Osteoblast (primary cell): ENCODE results near the gene IFITM5. TPM values are rescaled to one million over a fixed set of nuclear protein-coding genes. Genes with fewer than 3 reads are reported as not detected.

Experiments used
- DNase-seq: peaks from one replicate; pipeline ENCODE4 v3.0.0; 2011; ENCODE audit warnings: low spot score, mixed read lengths; ENCODE audit not compliant: insufficient read length; ENCODE audit errors: missing footprints
- H2AFZ ChIP-seq: 2 replicates; pipeline ENCODE4 v1.6.0; 2011; ENCODE audit warnings: mild to moderate bottlenecking, low read length
- H3K27ac ChIP-seq: 2 replicates; pipeline ENCODE4 v1.5.1; 2011; ENCODE audit warnings: mild to moderate bottlenecking, low read depth, low read length, moderate library complexity
- H3K27me3 ChIP-seq: 2 replicates; pipeline ENCODE4 v1.6.0; 2012; ENCODE audit warnings: mild to moderate bottlenecking, control low read depth, inconsistent platforms, low read length, moderate library complexity; ENCODE audit not compliant: insufficient read depth
- H3K36me3 ChIP-seq: 2 replicates; pipeline ENCODE4 v1.5.1; 2011; ENCODE audit warnings: mild to moderate bottlenecking, low read length, control low read depth, moderate library complexity; ENCODE audit not compliant: insufficient read depth
- H3K4me1 ChIP-seq: 2 replicates; pipeline ENCODE4 v1.5.1; 2011; ENCODE audit warnings: mild to moderate bottlenecking, low read length, control low read depth, moderate library complexity; ENCODE audit not compliant: insufficient read depth
- H3K4me2 ChIP-seq: 2 replicates; pipeline ENCODE4 v1.6.0; 2011; ENCODE audit warnings: mild to moderate bottlenecking, low read length; ENCODE audit not compliant: insufficient read depth
- H3K4me3 ChIP-seq: fragments of 200-600 bp; sonication (generic); 3 replicates; pipeline ENCODE4 v1.5.1; 2012; ENCODE audit warnings: mild to moderate bottlenecking, low read length, inconsistent platforms; ENCODE audit not compliant: insufficient read depth
- H3K79me2 ChIP-seq: 2 replicates; pipeline ENCODE4 v1.6.0; 2012; ENCODE audit warnings: mild to moderate bottlenecking, low read length, control low read depth, inconsistent platforms; ENCODE audit not compliant: insufficient read depth
- H3K9me3 ChIP-seq: 2 replicates; pipeline ENCODE4 v1.5.1; 2011; ENCODE audit warnings: low read depth, low read length, control low read depth
- H4K20me1 ChIP-seq: 2 replicates; pipeline ENCODE4 v1.6.0; 2012; ENCODE audit warnings: mild to moderate bottlenecking, low read length, control low read depth; ENCODE audit not compliant: insufficient read depth
- total RNA-seq: library from RNA; depleted of rRNA; stranded (reverse); fragments of >200 nt; gene quantifications from 2 replicates; pipeline ENCODE4 v1.2.3, GENCODE V29; 2012
- TF ChIP-seq, protein P1 (sequence below): IDR thresholded peaks from 2 replicates; pipeline ENCODE4 v1.5.1; 2011; ENCODE audit warnings: mild to moderate bottlenecking, low read depth, low read length, moderate library complexity; ENCODE audit errors: extremely low read depth

Gene IFITM5
- total RNA-seq, 1 donor, result not detected

DNA sequence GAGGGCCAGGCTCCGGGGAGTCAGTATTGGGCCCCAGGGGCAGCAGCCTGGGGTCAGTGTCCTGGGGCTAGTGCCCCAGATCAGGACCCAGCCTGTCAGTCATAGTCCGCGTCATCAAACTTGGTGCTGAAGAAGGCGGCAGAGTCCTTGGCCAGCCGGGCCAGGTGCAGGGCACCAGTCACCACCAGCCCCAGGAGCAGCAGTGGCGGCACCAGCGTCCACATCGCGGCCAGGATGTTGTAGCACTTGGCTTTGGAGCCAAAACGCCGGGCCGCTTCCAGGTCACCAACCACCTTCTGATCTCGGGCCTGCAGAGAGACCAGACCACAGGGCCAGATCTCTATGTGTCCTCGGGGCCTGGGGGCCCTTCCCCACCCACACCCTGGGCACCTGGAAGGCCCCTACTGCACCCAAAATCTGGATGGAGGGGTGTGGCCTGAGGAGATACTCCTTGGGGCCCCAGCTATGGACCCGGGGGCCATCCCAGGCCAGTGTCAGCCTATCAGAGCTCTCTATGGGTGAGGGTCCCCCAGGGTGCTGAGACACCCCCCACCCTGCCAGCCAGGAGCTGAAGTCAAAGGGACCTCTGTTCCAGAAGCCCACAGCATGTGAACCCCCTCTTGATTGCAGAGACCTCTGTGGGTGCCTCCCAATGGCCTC is 790 bp downstream of the IFITM5 start:
- TF ChIP-seq, protein P1, sequence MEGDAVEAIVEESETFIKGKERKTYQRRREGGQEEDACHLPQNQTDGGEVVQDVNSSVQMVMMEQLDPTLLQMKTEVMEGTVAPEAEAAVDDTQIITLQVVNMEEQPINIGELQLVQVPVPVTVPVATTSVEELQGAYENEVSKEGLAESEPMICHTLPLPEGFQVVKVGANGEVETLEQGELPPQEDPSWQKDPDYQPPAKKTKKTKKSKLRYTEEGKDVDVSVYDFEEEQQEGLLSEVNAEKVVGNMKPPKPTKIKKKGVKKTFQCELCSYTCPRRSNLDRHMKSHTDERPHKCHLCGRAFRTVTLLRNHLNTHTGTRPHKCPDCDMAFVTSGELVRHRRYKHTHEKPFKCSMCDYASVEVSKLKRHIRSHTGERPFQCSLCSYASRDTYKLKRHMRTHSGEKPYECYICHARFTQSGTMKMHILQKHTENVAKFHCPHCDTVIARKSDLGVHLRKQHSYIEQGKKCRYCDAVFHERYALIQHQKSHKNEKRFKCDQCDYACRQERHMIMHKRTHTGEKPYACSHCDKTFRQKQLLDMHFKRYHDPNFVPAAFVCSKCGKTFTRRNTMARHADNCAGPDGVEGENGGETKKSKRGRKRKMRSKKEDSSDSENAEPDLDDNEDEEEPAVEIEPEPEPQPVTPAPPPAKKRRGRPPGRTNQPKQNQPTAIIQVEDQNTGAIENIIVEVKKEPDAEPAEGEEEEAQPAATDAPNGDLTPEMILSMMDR, result no peak
- H3K27ac ChIP-seq, result no peak overlapping the region
- no peaks in the 10 kb centered on the region for H3K36me3 ChIP-seq
- DNase-seq, result peak; percentile 81
- H3K79me2 ChIP-seq, result no peaks in the 10 kb centered on the region
- no peak overlapping the region for H2AFZ ChIP-seq
- no peaks in the 10 kb centered on the region for H3K9me3 ChIP-seq
- H3K4me2 ChIP-seq, result no peak overlapping the region
- H3K4me3 ChIP-seq, result no peak overlapping the region
- H3K27me3 ChIP-seq, result peaks cover 15% of the 10 kb centered on the region
- no peaks in the 10 kb centered on the region for H4K20me1 ChIP-seq
- H3K4me1 ChIP-seq, result no peaks in the 10 kb centered on the region

DNA sequence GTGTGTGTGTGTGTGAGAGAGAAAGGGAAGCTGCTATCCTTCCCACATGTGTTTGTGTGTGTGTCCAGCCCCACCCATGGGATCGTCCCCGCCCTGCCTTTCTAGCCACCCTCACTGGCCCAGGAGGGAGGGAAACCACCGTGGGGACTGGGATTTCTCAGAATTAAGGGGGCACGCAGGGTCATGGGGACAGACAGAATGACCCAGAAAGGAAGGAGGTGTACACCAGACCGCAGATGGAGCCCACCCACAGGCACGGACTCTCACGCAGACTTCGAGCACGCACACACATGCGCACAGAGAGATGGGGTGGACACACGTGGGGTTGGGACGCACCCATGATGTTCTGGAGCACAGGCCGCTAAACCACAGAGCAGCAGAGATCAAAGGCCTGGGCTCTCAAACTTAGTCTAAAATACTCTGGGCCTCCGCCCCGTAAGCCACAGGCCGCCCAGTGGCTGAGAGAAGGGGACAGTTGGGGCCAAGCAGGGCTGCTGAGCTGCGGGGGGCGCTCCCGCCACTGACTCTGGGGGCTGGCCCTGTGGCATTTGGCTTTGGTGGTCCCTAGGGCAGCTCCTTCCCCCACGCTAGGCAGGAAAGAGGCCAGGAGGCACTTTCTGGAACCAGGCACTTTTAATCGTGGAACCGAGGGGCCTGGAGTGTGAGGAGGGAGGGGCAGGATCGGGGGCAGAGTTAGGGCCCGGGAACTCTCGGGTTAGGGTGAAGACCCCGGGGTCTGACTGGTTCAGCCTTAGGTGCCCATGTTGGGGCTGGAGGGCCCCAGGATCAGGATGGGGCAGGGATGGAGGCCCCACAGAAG is 1.5 kb downstream of the IFITM5 start:
- H3K4me2 ChIP-seq, result no peak overlapping the region
- no peaks in the 10 kb centered on the region for H3K9me3 ChIP-seq
- no peak overlapping the region for H3K4me3 ChIP-seq
- DNase-seq, result peak; percentile 89
- H3K27ac ChIP-seq, result no peak overlapping the region
- TF ChIP-seq, protein P1, result no peak
- no peak overlapping the region for H2AFZ ChIP-seq
- no peaks in the 10 kb centered on the region for H3K79me2 ChIP-seq
- H4K20me1 ChIP-seq, result no peaks in the 10 kb centered on the region
- no peaks in the 10 kb centered on the region for H3K36me3 ChIP-seq
- H3K27me3 ChIP-seq, result peaks cover 15% of the 10 kb centered on the region
- no peaks in the 10 kb centered on the region for H3K4me1 ChIP-seq

DNA sequence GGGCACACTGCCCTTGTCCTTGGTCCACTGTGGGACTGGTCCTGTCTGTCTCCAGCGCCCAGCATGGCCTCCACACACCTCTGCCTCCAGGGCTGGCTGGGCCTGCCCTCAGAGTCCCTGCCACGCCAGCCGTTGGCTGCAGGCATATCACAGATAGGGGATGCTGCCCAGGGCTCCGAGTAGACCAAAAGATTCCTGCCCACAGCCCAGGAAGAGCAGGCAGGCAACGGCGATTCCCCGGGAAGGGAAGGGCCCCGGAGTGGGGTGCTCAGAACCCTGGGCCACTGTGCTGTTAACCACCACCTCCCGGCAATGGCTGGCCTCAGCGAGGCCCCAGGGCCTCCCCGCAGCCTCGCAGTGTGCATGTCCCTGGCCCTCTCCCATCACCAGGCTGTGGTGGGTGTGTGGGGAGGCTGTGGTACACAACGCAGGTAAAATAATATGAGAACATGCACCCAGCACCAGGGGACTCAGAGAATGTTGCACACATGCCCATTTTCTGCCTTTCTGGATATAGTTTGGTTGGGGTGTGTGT is 2.2 kb downstream of the IFITM5 start:
- Histone ChIP-seq H2AFZ (no peak overlapping the region), H3K79me2 (no peaks in the 10 kb centered on the region), H3K4me3 (no peak overlapping the region), H3K4me1 (no peaks in the 10 kb centered on the region), H3K27ac (no peak overlapping the region), H3K36me3 (no peaks in the 10 kb centered on the region), H3K4me2 (no peak overlapping the region), H4K20me1 (no peaks in the 10 kb centered on the region), H3K27me3 (peaks cover 15% of the 10 kb centered on the region), H3K9me3 (no peaks in the 10 kb centered on the region)
- TF ChIP-seq, protein P1, result no peak
- DNase-seq, result peak; percentile 91
